Calu3 (cell line): ENCODE measurements around the gene FMN1. TPM values are rescaled to one million over a fixed set of nuclear protein-coding genes. Genes with fewer than 3 reads are reported as not detected.

Experiments
- BruUV-seq: library from RNA; stranded (reverse); fragments of 400-500 nt; replicated peaks from 2 replicates; lab custom pipeline; 2021; lab: Mats Ljungman, UMichigan
- CTCF ChIA-PET: fragments of 300-600 bp; sonication (Branson Sonifier 250); formaldehyde crosslinking; loops from one replicate; lab custom pipeline; 2022; ENCODE audit warnings: antibody characterized with exemption; lab: Charles Lee
- DNase-seq: peaks from one replicate; pipeline ENCODE4 v3.0.0; 2022
- H3K27ac Mint-ChIP-seq: one replicate; pipeline ENCODE4 v1.8.0; 2022; ENCODE audit warnings: mixed read lengths; ENCODE audit not compliant: unreplicated experiment
- H3K27me3 Mint-ChIP-seq: one replicate; pipeline ENCODE4 v1.8.0; 2022; ENCODE audit warnings: mixed read lengths; ENCODE audit not compliant: unreplicated experiment
- H3K36me3 Mint-ChIP-seq: one replicate; pipeline ENCODE4 v1.8.0; 2022; ENCODE audit warnings: mild to moderate bottlenecking, moderate library complexity, mixed read lengths; ENCODE audit not compliant: insufficient read depth, unreplicated experiment
- H3K4me1 Mint-ChIP-seq: one replicate; pipeline ENCODE4 v1.8.0; 2022; ENCODE audit warnings: mild to moderate bottlenecking, low read depth, mixed read lengths; ENCODE audit not compliant: unreplicated experiment
- H3K4me3 Mint-ChIP-seq: one replicate; pipeline ENCODE4 v1.8.0; 2022; ENCODE audit warnings: mild to moderate bottlenecking, low read depth, moderate library complexity, mixed read lengths; ENCODE audit not compliant: unreplicated experiment
- H3K9me3 Mint-ChIP-seq: one replicate; pipeline ENCODE4 v1.8.0; 2022; ENCODE audit warnings: low read depth, mixed read lengths; ENCODE audit not compliant: unreplicated experiment
- CTCF ChIP-seq: fragments of 200-600 bp; IDR thresholded peaks from one replicate; pipeline ENCODE4 v1.8.0; 2022; ENCODE audit warnings: antibody characterized with exemption; ENCODE audit not compliant: unreplicated experiment
- intact Hi-C: fragments of 100-400 bp; cut with micrococcal nuclease; formaldehyde crosslinking; loops from one replicate; pipeline ENCODE4 v1.10.0; 2022; ENCODE audit not compliant: unreplicated experiment
- total RNA-seq: library from RNA; stranded (reverse); gene quantifications from 2 replicates; pipeline ENCODE4 v1.2.3, GENCODE V29; 2022

FMN1 gene
- total RNA-seq, 1 experiment from 2014 or later, result 7.1 TPM

GRCh38 chr15:33111041-33111451 lies 83.5 kb downstream of the FMN1 start:
- Mint-ChIP-seq H3K9me3 (peaks cover 2% of the 10 kb centered on the region), H3K27me3 (peaks cover 14% of the 10 kb centered on the region), H3K4me3 (no peak overlapping the region), H3K36me3 (no peaks in the 10 kb centered on the region), H3K4me1 (no peaks in the 10 kb centered on the region), H3K27ac (no peak overlapping the region)
- no peak for DNase-seq
- TF ChIP-seq CTCF, result no peak
- intact Hi-C loops, result no loop called here
- CTCF ChIA-PET, result no interaction called here
- BruUV-seq, result no TSS peak

GRCh38 chr15:33109345-33109744 lies 85.2 kb downstream of the FMN1 start:
- CTCF ChIA-PET, result no interaction called here
- peaks cover 2% of the 10 kb centered on the region for H3K9me3 Mint-ChIP-seq
- no peak for TF ChIP-seq CTCF
- no peak overlapping the region for H3K27ac Mint-ChIP-seq
- H3K36me3 Mint-ChIP-seq, result no peaks in the 10 kb centered on the region
- BruUV-seq, result no TSS peak
- DNase-seq, result no peak
- no peak overlapping the region for H3K4me3 Mint-ChIP-seq
- peaks cover 14% of the 10 kb centered on the region for H3K27me3 Mint-ChIP-seq
- no peaks in the 10 kb centered on the region for H3K4me1 Mint-ChIP-seq
- intact Hi-C loops, result no loop called here

GRCh38 chr15:33108518-33108917 lies 86.0 kb downstream of the FMN1 start:
- intact Hi-C loops, result no loop called here
- Mint-ChIP-seq H3K27ac (no peak overlapping the region), H3K4me1 (no peaks in the 10 kb centered on the region), H3K4me3 (no peak overlapping the region), H3K27me3 (peaks cover 14% of the 10 kb centered on the region), H3K36me3 (no peaks in the 10 kb centered on the region), H3K9me3 (peaks cover 2% of the 10 kb centered on the region)
- CTCF ChIA-PET, result no interaction called here
- no peak for TF ChIP-seq CTCF
- no TSS peak for BruUV-seq
- DNase-seq, result no peak

- intact Hi-C loops, result no loop called here
- no TSS peak for BruUV-seq
- H3K27ac Mint-ChIP-seq, result no peak overlapping the region
- H3K27me3 Mint-ChIP-seq, result peaks cover 14% of the 10 kb centered on the region
- H3K9me3 Mint-ChIP-seq, result peaks cover 2% of the 10 kb centered on the region
- no peaks in the 10 kb centered on the region for H3K4me1 Mint-ChIP-seq
- CTCF ChIA-PET, result no interaction called here
- DNase-seq, result no peak
- no peaks in the 10 kb centered on the region for H3K36me3 Mint-ChIP-seq
- TF ChIP-seq CTCF, result no peak
- H3K4me3 Mint-ChIP-seq, result no peak overlapping the region
Observed at GRCh38 chr15:33107950-33108349, 86.6 kb downstream of the FMN1 start.
